ENCODE measurements around the gene SLC30A10. TPM values are rescaled to one million over a fixed set of nuclear protein-coding genes. Genes with fewer than 3 reads are reported as not detected.

SLC30A10 gene
- total RNA-seq, 1 donor from 2014 or later, result 0.63 TPM

DNA sequence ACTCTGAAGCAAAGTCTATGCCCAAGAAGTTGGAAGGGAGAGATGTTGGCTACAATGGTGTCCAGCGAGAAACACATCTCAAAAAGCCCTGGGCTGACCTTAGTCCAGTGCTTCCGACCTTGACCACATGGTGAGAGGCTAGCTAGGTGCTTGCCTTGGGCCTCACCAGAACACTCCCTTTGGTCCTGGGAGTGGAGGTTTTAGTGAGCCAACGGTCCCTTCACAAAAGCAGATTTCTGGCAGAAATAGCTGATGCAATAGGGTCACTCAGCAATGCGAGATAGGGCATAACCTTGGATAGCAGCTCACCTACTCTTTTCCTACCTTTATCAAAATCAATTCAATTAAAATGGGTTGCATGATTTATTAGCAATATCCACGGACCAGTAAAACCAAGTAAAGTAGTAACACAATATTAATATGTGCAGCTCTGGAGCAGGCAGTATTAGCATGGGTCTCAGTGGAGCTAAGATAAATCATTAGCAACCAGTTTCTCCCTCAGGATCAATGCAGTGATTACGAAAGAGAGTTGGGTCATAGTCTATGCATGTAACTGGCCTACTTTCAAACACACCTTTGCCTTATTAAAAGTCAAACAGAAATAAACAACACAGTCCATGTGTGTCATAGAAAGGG lies 1.9 kb downstream of the SLC30A10 start:
- H3K27me3 Mint-ChIP-seq (ENCODE audit: low read depth), result peaks cover 49% of the 10 kb centered on the region
- H3K9me3 Mint-ChIP-seq, result no peaks in the 10 kb centered on the region
- no peak for DNase-seq (ENCODE audit: low read depth, low spot score)
- peaks cover 5% of the 10 kb centered on the region for H3K4me1 Mint-ChIP-seq
- no peaks in the 10 kb centered on the region for H3K36me3 Mint-ChIP-seq (ENCODE audit: low read depth)
- TF ChIP-seq, protein P1, sequence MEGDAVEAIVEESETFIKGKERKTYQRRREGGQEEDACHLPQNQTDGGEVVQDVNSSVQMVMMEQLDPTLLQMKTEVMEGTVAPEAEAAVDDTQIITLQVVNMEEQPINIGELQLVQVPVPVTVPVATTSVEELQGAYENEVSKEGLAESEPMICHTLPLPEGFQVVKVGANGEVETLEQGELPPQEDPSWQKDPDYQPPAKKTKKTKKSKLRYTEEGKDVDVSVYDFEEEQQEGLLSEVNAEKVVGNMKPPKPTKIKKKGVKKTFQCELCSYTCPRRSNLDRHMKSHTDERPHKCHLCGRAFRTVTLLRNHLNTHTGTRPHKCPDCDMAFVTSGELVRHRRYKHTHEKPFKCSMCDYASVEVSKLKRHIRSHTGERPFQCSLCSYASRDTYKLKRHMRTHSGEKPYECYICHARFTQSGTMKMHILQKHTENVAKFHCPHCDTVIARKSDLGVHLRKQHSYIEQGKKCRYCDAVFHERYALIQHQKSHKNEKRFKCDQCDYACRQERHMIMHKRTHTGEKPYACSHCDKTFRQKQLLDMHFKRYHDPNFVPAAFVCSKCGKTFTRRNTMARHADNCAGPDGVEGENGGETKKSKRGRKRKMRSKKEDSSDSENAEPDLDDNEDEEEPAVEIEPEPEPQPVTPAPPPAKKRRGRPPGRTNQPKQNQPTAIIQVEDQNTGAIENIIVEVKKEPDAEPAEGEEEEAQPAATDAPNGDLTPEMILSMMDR (conservative IDR thresholded peaks at IDR 0.05), result no peak
- H3K27ac Mint-ChIP-seq (ENCODE audit: unreplicated experiment), result no peak overlapping the region
- peak overlapping the region; percentile 15 for H3K4me3 Mint-ChIP-seq

DNA sequence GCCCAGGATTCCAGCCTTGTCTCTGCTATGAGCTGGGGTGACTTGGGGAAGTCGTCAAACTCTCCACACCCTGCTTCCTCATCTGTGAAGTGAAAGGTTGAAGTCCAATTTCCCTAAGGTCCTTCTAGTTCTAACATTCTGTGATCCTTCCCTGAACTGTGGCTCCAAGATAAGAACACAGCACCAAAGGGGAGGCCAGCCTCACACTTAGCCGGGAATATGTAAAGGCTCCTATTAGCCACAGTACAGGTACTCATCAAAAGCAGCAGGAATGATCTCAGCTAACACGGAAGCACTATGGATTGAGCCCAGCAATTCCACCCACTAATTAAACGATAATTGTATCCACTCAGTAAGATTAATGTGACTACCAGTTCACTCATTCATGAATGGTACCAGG lies 4.0 kb downstream of the SLC30A10 start:
- no peaks in the 10 kb centered on the region for H3K36me3 Mint-ChIP-seq (ENCODE audit: low read depth)
- TF ChIP-seq, protein P1 (conservative IDR thresholded peaks at IDR 0.05), result no peak
- H3K4me3 Mint-ChIP-seq, result peak overlapping the region; percentile 11
- no peaks in the 10 kb centered on the region for H3K9me3 Mint-ChIP-seq
- no peak overlapping the region for H3K27ac Mint-ChIP-seq (ENCODE audit: unreplicated experiment)
- H3K27me3 Mint-ChIP-seq (ENCODE audit: low read depth), result peaks cover 41% of the 10 kb centered on the region
- H3K4me1 Mint-ChIP-seq, result peaks cover 5% of the 10 kb centered on the region
- no peak for DNase-seq (ENCODE audit: low read depth, low spot score)

DNA sequence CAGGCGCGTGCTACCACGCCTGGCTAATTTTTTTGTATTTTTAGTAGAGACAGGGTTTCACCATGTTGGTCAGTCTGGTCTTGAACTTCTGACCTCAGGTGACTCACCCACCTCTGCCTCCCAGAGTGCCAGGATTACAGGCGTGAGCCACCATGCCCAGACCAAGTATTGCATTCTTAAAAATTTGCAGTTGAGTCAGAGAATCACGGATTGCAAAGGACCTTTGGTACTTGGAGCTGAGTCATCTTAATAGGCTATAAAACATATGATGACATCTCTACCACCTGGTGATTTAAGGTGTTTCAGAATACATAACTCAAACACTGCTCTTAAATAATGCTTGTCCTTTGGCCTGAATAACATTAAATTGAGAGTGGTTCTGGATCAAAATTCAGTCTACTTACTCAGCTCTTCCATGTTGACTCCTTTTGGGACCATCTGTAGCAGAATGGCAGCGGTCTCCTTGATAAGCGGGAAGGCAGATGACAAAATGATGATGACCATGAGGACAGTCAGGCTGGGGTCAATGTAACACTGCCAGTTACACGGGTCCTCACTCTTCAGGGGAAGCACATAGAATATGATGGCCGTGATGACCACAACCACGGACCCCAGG lies 10.4 kb downstream of the SLC30A10 start:
- Mint-ChIP-seq H3K27me3 (ENCODE audit: low read depth) (peaks cover 3% of the 10 kb centered on the region), H3K4me3 (no peak overlapping the region), H3K36me3 (ENCODE audit: low read depth) (no peaks in the 10 kb centered on the region), H3K27ac (ENCODE audit: unreplicated experiment) (no peak overlapping the region), H3K4me1 (no peaks in the 10 kb centered on the region), H3K9me3 (no peaks in the 10 kb centered on the region)
- no peak for DNase-seq (ENCODE audit: low read depth, low spot score)
- TF ChIP-seq, protein P1 (conservative IDR thresholded peaks at IDR 0.05), result no peak

DNA sequence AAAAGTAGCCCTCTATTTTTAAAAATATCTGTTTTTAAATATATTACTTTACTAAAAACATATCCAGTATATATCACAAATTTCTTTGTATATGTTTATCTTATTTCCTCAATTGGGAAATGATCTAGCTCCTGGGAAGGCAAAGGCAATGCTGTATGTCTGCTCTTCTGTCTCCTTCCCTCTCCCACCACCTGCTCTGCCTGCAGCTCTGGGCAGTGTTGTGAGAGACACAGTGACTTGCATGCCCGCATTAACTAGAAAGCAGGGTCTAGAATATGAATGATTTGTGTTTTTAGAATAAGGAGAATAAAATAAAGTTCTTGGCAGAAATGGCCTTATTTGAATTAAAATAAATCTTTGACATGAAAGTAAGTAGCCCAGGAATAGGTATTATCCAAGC lies 11.1 kb downstream of the SLC30A10 start:
- DNase-seq (ENCODE audit: low read depth, low spot score), result no peak
- TF ChIP-seq, protein P1 (conservative IDR thresholded peaks at IDR 0.05), result no peak
- H3K27me3 Mint-ChIP-seq (ENCODE audit: low read depth), result no peaks in the 10 kb centered on the region
- no peak overlapping the region for H3K27ac Mint-ChIP-seq (ENCODE audit: unreplicated experiment)
- no peak overlapping the region for H3K4me3 Mint-ChIP-seq
- H3K4me1 Mint-ChIP-seq, result no peaks in the 10 kb centered on the region
- no peaks in the 10 kb centered on the region for H3K9me3 Mint-ChIP-seq
- H3K36me3 Mint-ChIP-seq (ENCODE audit: low read depth), result no peaks in the 10 kb centered on the region

DNA sequence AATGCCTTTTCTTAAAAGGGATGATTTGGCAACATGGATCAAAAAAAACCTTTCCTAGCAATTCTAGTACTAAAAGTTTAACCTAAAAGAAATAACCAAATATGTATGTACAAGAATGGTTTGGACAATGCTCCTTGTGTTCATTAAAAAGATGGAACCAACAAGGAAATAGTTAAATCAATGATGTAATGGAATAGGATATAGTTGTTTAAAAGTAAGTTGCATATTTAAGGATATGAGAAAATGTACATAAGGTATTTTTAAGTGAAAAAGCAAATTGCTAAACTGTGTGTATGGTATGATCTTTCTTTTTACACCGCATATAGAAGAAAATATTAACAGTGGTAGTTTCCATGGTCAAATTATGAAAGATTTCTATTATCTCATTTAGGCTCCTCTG lies 12.1 kb downstream of the SLC30A10 start:
- DNase-seq (ENCODE audit: low read depth, low spot score), result no peak
- Mint-ChIP-seq H3K4me3 (no peak overlapping the region), H3K4me1 (no peaks in the 10 kb centered on the region), H3K27ac (ENCODE audit: unreplicated experiment) (no peak overlapping the region), H3K9me3 (no peaks in the 10 kb centered on the region), H3K27me3 (ENCODE audit: low read depth) (no peaks in the 10 kb centered on the region), H3K36me3 (ENCODE audit: low read depth) (no peaks in the 10 kb centered on the region)
- TF ChIP-seq, protein P1 (conservative IDR thresholded peaks at IDR 0.05), result no peak

Data from neural crest cell (in vitro differentiated cells).